Gastrocnemius medialis (tissue), 4 donors: Measurements from ENCODE around the gene PYGB. TPM values are rescaled to one million over a fixed set of nuclear protein-coding genes. Genes with fewer than 3 reads are reported as not detected.

Experiments
- ATAC-seq, 2 donors: fragments of 150-250 bp; one replicate each; pipeline ENCODE4 v1.9.1; 2016
- DNase-seq, 2 donors: peaks; one replicate each; pipeline ENCODE4 v3.0.0-alpha.2; 2019
- H3K27ac ChIP-seq, 4 donors: fragments of 200-600 bp; sonication (generic); 1 replicate in 1 of 4; 2 replicates in 3 of 4; pipeline ENCODE4 v1.5.1; 2016 to 2018; ENCODE audit warnings: mild to moderate bottlenecking in 2 of 4, moderate library complexity in 1 of 4
- H3K27me3 ChIP-seq, 3 donors: fragments of 200-600 bp; sonication (generic) in 2 of 3; 1 replicate in 1 of 3; 2 replicates in 2 of 3; pipeline versions ENCODE4 v1.5.1 to v1.6.0; 2016 to 2019; ENCODE audit warnings: mild to moderate bottlenecking in 1 of 3, moderate library complexity in 1 of 3
- H3K36me3 ChIP-seq, 2 donors: fragments of 200-600 bp; sonication (generic) in 1 of 2; one replicate each; pipeline ENCODE4 v1.5.1; 2017 to 2018
- H3K4me1 ChIP-seq, 2 donors: fragments of 200-600 bp; sonication (generic) in 1 of 2; one replicate each; pipeline ENCODE4 v1.5.1; 2016 to 2017; ENCODE audit warnings: mild to moderate bottlenecking in 2 of 2
- H3K4me3 ChIP-seq, 4 donors: fragments of 200-600 bp; sonication (generic) in 3 of 4; 1 replicate in 1 of 4; 2 replicates in 3 of 4; pipeline ENCODE4 v1.5.1; 2016 to 2019; ENCODE audit warnings: mild to moderate bottlenecking in 2 of 4
- H3K9me3 ChIP-seq, 3 donors: fragments of 200-600 bp; sonication (generic) in 2 of 3; 1 replicate in 1 of 3; 2 replicates in 2 of 3; pipeline ENCODE4 v1.5.1; 2016 to 2019
- CTCF ChIP-seq, 5 experiments: fragments of 450-650 bp in 3 of 5; fragments of 200-600 bp in 2 of 5; sonication (generic) in 2 of 5; IDR thresholded peaks in 4 of 5; conservative IDR thresholded peaks in 1 of 5; 1 replicate in 4 of 5; 2 replicates in 1 of 5; pipeline ENCODE4 v1.5.1; 2016 to 2019; ENCODE audit warnings: antibody characterized with exemption in 5 of 5, mild to moderate bottlenecking in 3 of 5, moderate library complexity in 3 of 5
- POLR2A ChIP-seq, 2 donors: fragments of 450-650 bp; IDR thresholded peaks; one replicate each; pipeline ENCODE4 v1.6.1; 2017; ENCODE audit warnings: antibody characterized with exemption in 2 of 2, mild to moderate bottlenecking in 2 of 2, moderate library complexity in 2 of 2
- in situ Hi-C, 4 donors: fragments of 200-750 bp; cut with MboI; loops; one replicate each; pipeline versions ENCODE4 v1.15.0 to v1.8.0; 2017; ENCODE audit warnings: low sequenced_read_pairs in 4 of 4
- intact Hi-C: fragments of 100-400 bp; cut with DNase I; formaldehyde crosslinking; loops from one replicate; pipeline ENCODE4 v1.15.1; 2023; ENCODE audit warnings: low total_unique reads
- total RNA-seq, 4 donors: library from RNA; depleted of rRNA; stranded (reverse); fragments of >200 nt; gene quantifications; one replicate each; pipeline versions ENCODE4 v1.1.0 to v1.2.3, GENCODE V29; 2016

PYGB gene
- total RNA-seq, 4 donors from 2014 or later: 13.6 to 50.7 (median 27.0) TPM

GRCh38 chr20:25269057-25269832, 21.4 kb downstream of the PYGB start:
- no peaks in the 10 kb centered on the region for H3K27me3 ChIP-seq
- in situ Hi-C loops: loop anchor here in 2 of 4 donors (25.0 kb wide), 2 partner anchors 118 to 282 kb away; partner anchors contain the start of genes ABHD12 (in 1 of the 2) and APMAP (in 1 of the 2)
- H3K4me1 ChIP-seq: peaks cover 28 to 33% of the 10 kb centered on the region in 2 donors
- DNase-seq: peak in 1 of 2 donors; percentile 6
- no peaks in the 10 kb centered on the region for H3K9me3 ChIP-seq
- TF ChIP-seq POLR2A (IDR thresholded peaks at IDR 0.05): no peak
- TF ChIP-seq CTCF (IDR thresholded peaks at IDR 0.05 in 4 of 5, conservative IDR thresholded peaks at IDR 0.05 in 1 of 5): no peak
- intact Hi-C loops: no loop called here
- ATAC-seq: no peak
- no peak overlapping the region for H3K4me3 ChIP-seq
- peaks cover 0 to 17% of the 10 kb centered on the region in 2 donors for H3K36me3 ChIP-seq
- H3K27ac ChIP-seq: no peak overlapping the region

DNA sequence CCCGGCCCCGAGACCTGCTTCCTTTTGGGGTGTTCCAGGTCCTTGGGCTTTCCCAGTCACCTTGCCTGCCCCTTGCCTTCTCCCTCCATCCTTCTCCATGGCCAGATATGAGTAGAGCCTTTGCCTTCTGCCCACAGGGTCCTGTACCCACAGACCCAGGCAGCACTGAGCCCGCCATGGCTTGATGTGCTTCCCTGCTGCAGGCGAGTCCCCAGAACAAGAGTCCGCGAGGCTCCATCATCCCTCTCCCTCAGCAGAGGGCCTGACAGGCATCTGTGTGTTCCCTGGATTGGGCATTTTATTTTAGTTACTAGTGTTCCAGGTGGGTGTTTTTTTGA, 21.9 kb downstream of the PYGB start:
- Histone ChIP-seq H3K27ac (no peak overlapping the region), H3K4me3 (no peak overlapping the region), H3K36me3 (peaks cover 0 to 17% of the 10 kb centered on the region in 2 donors), H3K27me3 (no peaks in the 10 kb centered on the region), H3K9me3 (no peaks in the 10 kb centered on the region), H3K4me1 (peaks cover 32 to 38% of the 10 kb centered on the region in 2 donors)
- intact Hi-C loops: no loop called here
- TF ChIP-seq CTCF (IDR thresholded peaks at IDR 0.05 in 4 of 5, conservative IDR thresholded peaks at IDR 0.05 in 1 of 5) (no peak), POLR2A (IDR thresholded peaks at IDR 0.05) (no peak)
- DNase-seq: no peak
- in situ Hi-C loops: loop anchor here in 2 of 4 donors (25.0 kb wide), 2 partner anchors 117 to 283 kb away; partner anchors contain the start of genes ABHD12 (in 1 of the 2) and APMAP (in 1 of the 2)
- ATAC-seq: no peak

DNA sequence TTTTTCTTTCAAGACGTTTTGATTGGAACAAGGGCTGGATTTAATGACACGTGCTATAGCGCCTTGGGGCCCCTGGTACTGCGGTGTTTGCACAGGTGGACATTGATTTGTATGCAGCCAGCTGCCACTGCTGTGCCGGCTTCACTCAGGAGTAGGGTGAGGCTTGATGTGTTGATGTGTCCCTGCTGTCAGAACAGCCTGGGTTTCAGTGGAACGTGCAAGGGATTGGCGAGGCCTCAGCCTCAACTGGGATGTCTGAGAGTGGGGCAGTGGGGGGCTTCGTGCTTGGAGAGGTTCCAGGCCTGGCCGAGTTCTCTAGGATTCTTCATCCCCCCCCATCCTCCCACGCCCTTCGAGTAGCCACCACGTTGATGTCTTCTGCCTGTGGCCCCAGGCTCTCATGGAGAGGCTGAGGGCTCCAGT, 23.0 kb downstream of the PYGB start:
- H3K27ac ChIP-seq: peak overlapping the region in 1 of 4 donors; percentile 89
- peaks cover 0 to 17% of the 10 kb centered on the region in 2 donors for H3K36me3 ChIP-seq
- no peak overlapping the region for H3K4me3 ChIP-seq
- ATAC-seq (no peak), DNase-seq (no peak)
- peaks cover 32 to 48% of the 10 kb centered on the region in 2 donors for H3K4me1 ChIP-seq
- no peaks in the 10 kb centered on the region for H3K9me3 ChIP-seq
- no peaks in the 10 kb centered on the region for H3K27me3 ChIP-seq
- in situ Hi-C loops: loop anchor here in 2 of 4 donors (25.0 kb wide), 2 partner anchors 116 to 284 kb away; partner anchors contain the start of genes ABHD12 (in 1 of the 2) and APMAP (in 1 of the 2)
- no peak for TF ChIP-seq POLR2A (IDR thresholded peaks at IDR 0.05)
- no peak for TF ChIP-seq CTCF (IDR thresholded peaks at IDR 0.05 in 4 of 5, conservative IDR thresholded peaks at IDR 0.05 in 1 of 5)
- intact Hi-C loops: no loop called here

DNA sequence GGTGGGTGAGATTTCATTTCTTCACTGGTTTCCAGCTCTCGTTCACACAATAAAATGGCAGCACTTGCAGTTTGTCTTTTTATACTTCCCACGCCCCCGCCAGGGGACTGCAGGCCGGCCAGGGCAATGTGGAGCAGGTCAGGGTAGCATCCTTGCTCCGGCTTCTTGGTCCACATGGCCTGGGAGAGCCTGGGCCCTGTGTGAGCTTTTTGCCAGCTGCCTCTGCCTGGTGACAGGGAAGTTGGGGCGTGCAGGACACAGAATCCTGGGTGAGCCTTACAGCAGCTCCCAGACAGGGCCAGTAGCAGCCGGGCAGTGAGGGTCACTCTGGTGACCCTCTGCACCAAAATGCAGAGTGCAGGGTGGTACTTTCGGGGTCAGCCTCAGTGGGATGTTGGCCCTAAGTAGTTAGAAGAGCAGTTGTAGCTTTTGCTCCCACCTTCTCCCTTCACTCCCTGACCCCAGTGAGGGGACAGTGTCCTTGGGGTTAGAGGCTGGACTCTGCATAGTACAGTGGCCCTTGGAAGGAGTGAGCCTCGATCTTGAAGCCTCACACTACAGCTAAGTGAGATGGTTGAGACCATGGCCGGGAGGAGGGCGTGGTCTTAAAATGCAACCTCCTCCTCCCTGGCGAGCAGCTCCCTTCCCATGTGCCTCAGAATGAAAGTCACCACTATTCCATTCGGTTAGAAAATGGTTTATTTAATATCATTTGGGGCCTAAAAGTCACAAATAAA, 23.8 kb downstream of the PYGB start:
- H3K36me3 ChIP-seq: peaks cover 0 to 17% of the 10 kb centered on the region in 2 donors
- intact Hi-C loops: no loop called here
- in situ Hi-C loops: loop anchor here in 2 of 4 donors (25.0 kb wide), 2 partner anchors 116 to 284 kb away; partner anchors contain the start of genes ABHD12 (in 1 of the 2) and APMAP (in 1 of the 2)
- H3K4me3 ChIP-seq: no peak overlapping the region
- H3K9me3 ChIP-seq: no peaks in the 10 kb centered on the region
- DNase-seq: no peak
- no peaks in the 10 kb centered on the region for H3K27me3 ChIP-seq
- no peak for ATAC-seq
- TF ChIP-seq CTCF (IDR thresholded peaks at IDR 0.05 in 4 of 5, conservative IDR thresholded peaks at IDR 0.05 in 1 of 5): no peak
- TF ChIP-seq POLR2A (IDR thresholded peaks at IDR 0.05): no peak
- H3K4me1 ChIP-seq: peaks cover 32 to 48% of the 10 kb centered on the region in 2 donors
- peak overlapping the region; percentile 81 to 89 (median 86) for H3K27ac ChIP-seq
